ENCODE results near the gene ANTXRL. TPM values are rescaled to one million over a fixed set of nuclear protein-coding genes. Genes with fewer than 3 reads are reported as not detected.

ANTXRL gene
- total and polyA plus RNA-seq, 2 of the 8 experiments (the other 6 are each of a cell fraction or from before 2014, with no cell fraction given) = not detected

DNA sequence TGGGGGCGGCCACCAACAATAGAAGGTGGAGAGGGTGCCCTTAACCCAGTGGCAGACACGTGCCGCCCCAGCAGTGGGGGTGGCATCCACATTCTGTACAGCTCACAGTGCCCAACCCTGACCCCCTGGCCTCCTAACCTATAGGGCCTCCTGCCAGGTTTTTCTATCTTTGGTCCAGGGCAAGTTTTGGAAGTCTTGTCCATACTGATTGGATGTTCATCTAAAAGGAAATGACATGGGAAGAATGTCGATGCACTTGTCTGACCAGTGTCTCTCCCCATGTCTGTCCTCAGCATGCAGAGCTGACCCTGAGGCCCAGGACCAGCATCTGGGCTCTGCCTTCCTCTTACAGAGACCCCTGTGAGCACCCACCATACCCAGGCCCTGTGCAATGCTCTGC lies 32.3 kb upstream of the ANTXRL start:
- Histone ChIP-seq H3K27me3 (replicated peaks in 1 of 4; ENCODE audit: control insufficient read depth in 3 of 4, extremely low read depth in 1 of 4, insufficient read depth in 3 of 4, low read length in 3 of 4) (peaks cover 0 to 2% (median 0%) of the 10 kb centered on the region in 4 experiments; a peak in 1 of 7 replicates), H3K79me2 (ENCODE audit: control insufficient read depth in 1 of 2, insufficient read depth in 2 of 2, low read length in 2 of 2) (no peaks in the 10 kb centered on the region), H3K4me3 (ENCODE audit: extremely low read depth in 1 of 4, insufficient read depth in 2 of 4, low read depth in 3 of 4, low read length in 4 of 4) (no peak overlapping the region), H3K4me2 (ENCODE audit: insufficient read depth in 1 of 2, low read depth in 2 of 2, low read length in 2 of 2) (no peak overlapping the region), H3K14ac (ENCODE audit: insufficient read length) (no peak overlapping the region), H2AK5ac (ENCODE audit: low read depth, low read length) (no peak overlapping the region), H3K27ac (ENCODE audit: low read depth, low read length) (no peak overlapping the region), H2BK12ac (ENCODE audit: low read depth, low read length) (no peak overlapping the region), H3K23me2 (ENCODE audit: low read depth, low read length) (no peaks in the 10 kb centered on the region), H4K5ac (ENCODE audit: insufficient read length, low read depth, low read length) (no peak overlapping the region), H2BK5ac (ENCODE audit: low read depth, low read length) (no peak overlapping the region), H2BK120ac (replicated peaks; ENCODE audit: low read depth, low read length) (no peak overlapping the region), H3K9ac (replicated peaks in 1 of 4; ENCODE audit: extremely low read depth in 1 of 4, low read depth in 3 of 4, low read length in 3 of 4) (no peak overlapping the region), H4K8ac (ENCODE audit: extremely low read depth, insufficient read depth, low read length) (no peak overlapping the region), H2BK20ac (ENCODE audit: low read length) (no peak overlapping the region), H3K79me1 (ENCODE audit: low read depth, low read length) (no peaks in the 10 kb centered on the region), H3K23ac (ENCODE audit: insufficient read length) (no peak overlapping the region), H4K20me1 (replicated peaks in 1 of 2; ENCODE audit: control insufficient read depth in 1 of 2, insufficient read depth in 2 of 2, low read length in 2 of 2) (no peaks in the 10 kb centered on the region), H4K91ac (replicated peaks; ENCODE audit: insufficient read length, low read length) (no peak overlapping the region), H2BK15ac (ENCODE audit: low read length) (no peak overlapping the region), H3K36me3 (ENCODE audit: control insufficient read depth in 2 of 4, insufficient read depth in 4 of 4, low read length in 3 of 4) (no peaks in the 10 kb centered on the region), H3K4ac (replicated peaks; ENCODE audit: insufficient read length, low read depth, low read length) (no peak overlapping the region), H3K18ac (ENCODE audit: extremely low read depth, low read length) (no peak overlapping the region), H3K4me1 (replicated peaks in 1 of 4; ENCODE audit: control insufficient read depth in 3 of 4, insufficient read depth in 4 of 4, low read length in 3 of 4) (peaks cover 0 to 2% (median 0%) of the 10 kb centered on the region in 4 experiments; a peak in 2 of 7 replicates), H2AFZ (ENCODE audit: low read length) (no peak overlapping the region), H3K9me3 (ENCODE audit: insufficient read depth in 2 of 2, low read depth in 1 of 2, low read length in 1 of 2) (no peaks in the 10 kb centered on the region), H3K56ac (replicated peaks; ENCODE audit: insufficient read length, low read depth, low read length) (no peak overlapping the region)
- 89% methylated on average over 4 of the region's 4 CpGs; no CpG with 5 or more reads in 1 of the 2 experiments for WGBS, 2 experiments (ENCODE audit: extremely low coverage in 1 of 2, insufficient coverage in 1 of 2, insufficient read length in 1 of 2, insufficient replicate concordance in 2 of 2, low coverage in 1 of 2, low lambda C conversion rate in 2 of 2, missing lambda C conversion rate in 1 of 2)
- ChIA-PET CTCF (ENCODE audit: partially characterized antibody) (interaction anchor here (1.9 to 9.2 kb wide), 2 partner anchors 10 to 28 kb away, joined by 5 to 99 read pairs; no protein-coding TSS in a partner anchor), POLR2A (ENCODE audit: partially characterized antibody) (no interaction called here)
- DNase-seq (ENCODE audit: low read depth in 1 of 2, low spot score in 2 of 2) (no peak), FAIRE-seq (no peak)
- TF ChIP-seq BRCA1 (IDR thresholded peaks at IDR 0.05; ENCODE audit: low read depth, low read length) (no peak), SIX5 (IDR thresholded peaks at IDR 0.05; ENCODE audit: low read depth, low read length) (no peak), KDM1A (IDR thresholded peaks at IDR 0.05; ENCODE audit: borderline replicate concordance, low read length) (no peak), KDM4A (IDR thresholded peaks at IDR 0.05; ENCODE audit: low read depth, low read length, severe bottlenecking) (no peak), FOSL1 (IDR thresholded peaks at IDR 0.05; ENCODE audit: insufficient read depth, low read depth, low read length) (no peak), CBX5 (IDR thresholded peaks at IDR 0.05; ENCODE audit: low read depth, low read length) (no peak), RBBP5 (IDR thresholded peaks at IDR 0.05; ENCODE audit: borderline replicate concordance, low read depth, low read length) (no peak), SP2 (IDR thresholded peaks at IDR 0.05; ENCODE audit: low read length) (no peak), TBP (IDR thresholded peaks at IDR 0.05; ENCODE audit: low read depth, low read length) (no peak), RXRA (IDR thresholded peaks at IDR 0.05; ENCODE audit: insufficient read depth, low read depth, low read length) (no peak), NRF1 (IDR thresholded peaks at IDR 0.05; ENCODE audit: low read depth, low read length) (no peak), CREB1 (IDR thresholded peaks at IDR 0.05) (no peak)
- TF ChIP-seq, protein P1, sequence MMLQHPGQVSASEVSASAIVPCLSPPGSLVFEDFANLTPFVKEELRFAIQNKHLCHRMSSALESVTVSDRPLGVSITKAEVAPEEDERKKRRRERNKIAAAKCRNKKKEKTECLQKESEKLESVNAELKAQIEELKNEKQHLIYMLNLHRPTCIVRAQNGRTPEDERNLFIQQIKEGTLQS (IDR thresholded peaks at IDR 0.05; ENCODE audit: insufficient read depth, low read depth, low read length) = no peak
- TF ChIP-seq, protein P2, sequence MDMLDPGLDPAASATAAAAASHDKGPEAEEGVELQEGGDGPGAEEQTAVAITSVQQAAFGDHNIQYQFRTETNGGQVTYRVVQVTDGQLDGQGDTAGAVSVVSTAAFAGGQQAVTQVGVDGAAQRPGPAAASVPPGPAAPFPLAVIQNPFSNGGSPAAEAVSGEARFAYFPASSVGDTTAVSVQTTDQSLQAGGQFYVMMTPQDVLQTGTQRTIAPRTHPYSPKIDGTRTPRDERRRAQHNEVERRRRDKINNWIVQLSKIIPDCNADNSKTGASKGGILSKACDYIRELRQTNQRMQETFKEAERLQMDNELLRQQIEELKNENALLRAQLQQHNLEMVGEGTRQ (IDR thresholded peaks at IDR 0.05; ENCODE audit: low read length) = no peak

All from H1 (cell line).